Smooth muscle cell of the umbilical artery (primary cell): ENCODE results near the gene SCD. TPM values are rescaled to one million over a fixed set of nuclear protein-coding genes. Genes with fewer than 3 reads are reported as not detected.

Experiments used
- total RNA-seq: library from RNA; depleted of rRNA; stranded (reverse); fragments of >200 nt; gene quantifications from 2 replicates; pipeline ENCODE4 v1.2.3, GENCODE V29; 2014

Gene SCD
- total RNA-seq: 366 and 582 TPM in 2 replicates

GRCh38 chr10:100346765-100347567 lies at the start of gene SCD:
Gene SCD, plus strand, starts transcription at chr10:100347233. Its CDS starts 272 bp downstream, at chr10:100347505.

GRCh38 chr10:100330079-100330478 lies 17.0 kb upstream of the SCD start, which contains the start of gene PKD2L1:
Gene PKD2L1, minus strand, starts transcription at chr10:100330228. Its CDS starts 125 bp downstream, at chr10:100330103.

Other genes starting within 250 kb of the SCD start
- 41.6 and 74.6 TPM in 2 replicates for gene ERLIN1, start 161.2 kb upstream of the SCD start, total RNA-seq
- gene CHUK, start 117.6 kb upstream of the SCD start, total RNA-seq: 32.7 and 37.8 TPM in 2 replicates
- gene CWF19L1, start 79.6 kb upstream of the SCD start, total RNA-seq: 20.4 and 24.9 TPM in 2 replicates
- 63.1 and 68.6 TPM in 2 replicates for gene BLOC1S2, start 60.6 kb upstream of the SCD start, total RNA-seq
- not detected in 2 replicates for gene PKD2L1, start 17.0 kb upstream of the SCD start, total RNA-seq
- not detected in 2 replicates for gene WNT8B, start 115.8 kb downstream of the SCD start, total RNA-seq
- 3.2 and 3.9 TPM in 2 replicates for gene SEC31B, start 172.6 kb downstream of the SCD start, total RNA-seq
- 73.5 and 90.6 TPM in 2 replicates for gene NDUFB8, start 182.6 kb downstream of the SCD start, total RNA-seq
- 13.7 and 22.2 TPM in 2 replicates for gene HIF1AN, start 188.7 kb downstream of the SCD start, total RNA-seq